ENCODE results near the gene SMO.
"Not testable (repeated sequence)": the region's sequence is repeated elsewhere in the genome, so short reads cannot be mapped to it uniquely, and the experiment has no call there.

SMO gene

DNA sequence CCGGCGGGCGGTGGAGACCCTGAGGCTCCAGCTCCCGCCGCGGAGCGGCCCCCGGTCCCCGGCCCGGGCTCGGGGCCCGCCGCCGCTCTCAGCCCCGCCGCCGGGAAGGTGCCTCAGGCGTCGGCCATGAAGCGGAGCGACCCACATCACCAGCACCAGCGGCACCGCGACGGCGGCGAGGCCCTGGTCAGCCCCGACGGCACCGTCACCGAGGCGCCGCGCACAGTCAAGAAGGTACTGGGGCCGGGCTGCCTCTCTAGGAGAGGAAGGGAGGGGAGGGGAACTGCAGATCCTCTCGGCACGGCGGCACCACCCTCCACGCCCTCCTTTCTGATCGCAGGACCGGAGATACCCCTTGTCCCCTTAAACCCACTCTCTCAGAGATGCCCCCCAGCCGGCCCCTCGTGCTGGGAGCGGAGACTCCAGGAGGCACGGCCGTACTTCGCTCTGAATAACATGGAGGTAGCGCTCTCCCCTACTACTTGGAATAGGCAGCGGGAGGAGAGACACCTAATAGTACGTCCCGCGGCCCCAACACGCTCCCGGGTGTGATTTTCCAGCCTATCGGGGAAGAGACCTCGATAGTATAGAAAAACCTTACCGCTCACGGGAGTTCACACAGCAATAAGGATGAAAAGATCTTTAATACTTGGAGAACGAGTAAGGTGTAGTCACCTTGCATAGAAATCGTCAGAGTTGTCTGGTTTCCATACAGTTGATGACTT lies 36.9 kb downstream of the SMO start:
- H3K4me3 ChIP-seq (ENCODE audit: low read length): peak overlapping the region; percentile 91
- TF ChIP-seq ZNF274 (IDR thresholded peaks at IDR 0.05; ENCODE audit: low read depth, low read length): no peak

DNA sequence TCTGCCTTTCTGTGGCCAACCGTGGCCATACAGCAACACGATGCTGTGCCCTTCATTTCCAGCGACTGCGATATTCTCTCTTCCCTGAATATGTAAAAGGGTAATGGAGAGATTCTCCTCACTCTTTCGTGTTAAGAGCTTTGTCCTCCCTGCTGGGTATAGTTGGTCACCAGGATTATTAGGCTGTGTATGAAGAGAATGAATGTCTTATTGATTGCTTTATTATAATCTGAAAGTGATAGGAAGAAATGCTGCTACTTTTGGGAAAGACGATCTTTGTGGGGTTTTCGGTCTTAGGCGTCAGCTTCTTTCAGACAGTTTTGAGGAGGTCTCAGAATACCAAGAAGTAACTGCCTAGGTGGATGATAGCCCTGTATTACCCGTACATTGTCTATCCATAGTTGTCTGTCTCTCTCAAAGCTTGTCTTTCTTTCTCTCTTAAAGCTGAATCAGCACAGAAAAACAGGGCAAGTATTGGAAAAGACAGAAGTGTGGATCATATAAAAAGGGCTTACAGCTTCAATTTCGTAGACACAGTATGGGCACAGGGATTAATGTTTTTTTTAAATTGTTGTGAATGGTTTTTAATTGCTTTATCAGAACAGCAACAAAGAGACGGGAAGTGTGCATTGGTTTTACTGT lies 37.6 kb downstream of the SMO start:
- TF ChIP-seq ZNF274 (IDR thresholded peaks at IDR 0.05; ENCODE audit: low read depth, low read length): no peak

GRCh38 chr7:129227646-129228578 lies 39.5 kb downstream of the SMO start:
- no peak for TF ChIP-seq ZNF274 (IDR thresholded peaks at IDR 0.05; ENCODE audit: low read depth, low read length)

More for the DNA sequence above, 37.6 kb downstream of the SMO start:
- peak overlapping the region; percentile 91 for H3K4me3 ChIP-seq (ENCODE audit: low read length)

DNA sequence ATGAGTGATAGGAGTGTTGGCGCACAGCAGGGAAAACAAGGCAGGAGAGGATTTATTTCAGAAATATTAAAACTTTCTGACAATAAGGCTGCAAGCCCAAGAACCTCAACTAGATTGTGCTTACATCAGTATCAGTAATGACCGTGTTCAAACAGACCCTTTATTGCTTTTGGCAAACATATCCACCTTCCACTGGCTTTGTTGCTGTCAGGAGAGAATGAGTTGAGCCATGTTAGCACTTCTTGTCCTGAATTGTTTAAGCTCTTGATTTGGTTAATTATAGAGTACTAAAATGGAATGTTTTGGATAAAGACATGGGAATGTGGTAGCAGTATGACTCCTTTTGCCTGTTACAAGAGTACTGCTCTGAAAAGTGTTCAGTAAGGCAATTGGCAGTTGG lies 40.2 kb downstream of the SMO start:
- no peak for TF ChIP-seq ZNF274 (IDR thresholded peaks at IDR 0.05; ENCODE audit: low read depth, low read length)
- H3K4me3 ChIP-seq (ENCODE audit: low read length): no peak overlapping the region

More at GRCh38 chr7:129227646-129228578, 39.5 kb downstream of the SMO start:
- no peak overlapping the region for H3K4me3 ChIP-seq (ENCODE audit: low read length)

- no peak overlapping the region for H3K4me3 ChIP-seq (ENCODE audit: low read length)
- TF ChIP-seq ZNF274 (IDR thresholded peaks at IDR 0.05; ENCODE audit: low read depth, low read length): no peak
Observed at GRCh38 chr7:129231666-129232065, 43.2 kb downstream of the SMO start.

GRCh38 chr7:129238546-129238945 lies 50.1 kb downstream of the SMO start:
- no peak overlapping the region for H3K4me3 ChIP-seq (ENCODE audit: low read length)
- TF ChIP-seq ZNF274 (IDR thresholded peaks at IDR 0.05; ENCODE audit: low read depth, low read length): no peak

- H3K4me3 ChIP-seq (ENCODE audit: low read length): no peak overlapping the region
- no peak for TF ChIP-seq ZNF274 (IDR thresholded peaks at IDR 0.05; ENCODE audit: low read depth, low read length)
Observed at GRCh38 chr7:129240119-129240820, 51.8 kb downstream of the SMO start.

- no peak for TF ChIP-seq ZNF274 (IDR thresholded peaks at IDR 0.05; ENCODE audit: low read depth, low read length)
- H3K4me3 ChIP-seq (ENCODE audit: low read length): no peak overlapping the region
Observed at GRCh38 chr7:129244220-129244619, 55.8 kb downstream of the SMO start.

DNA sequence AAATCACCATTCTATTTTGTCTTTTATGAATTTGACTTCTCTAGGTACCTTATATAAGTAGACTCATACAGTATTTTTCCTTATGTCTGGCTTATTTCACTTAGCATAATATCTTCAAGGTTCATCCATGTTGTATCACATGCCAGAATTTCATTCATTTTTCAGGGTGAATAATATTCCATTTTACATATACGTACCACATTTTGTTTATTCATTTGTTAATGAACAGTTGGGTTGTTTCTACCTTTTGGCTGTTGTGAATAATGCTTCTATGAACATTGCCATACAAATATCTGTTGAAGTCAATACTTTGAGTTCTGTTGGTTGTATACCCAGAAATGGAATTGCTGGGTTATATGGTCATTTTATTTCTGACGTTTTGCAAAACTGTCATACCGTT lies 57.1 kb downstream of the SMO start:
- H3K4me3 ChIP-seq (ENCODE audit: low read length): no peak overlapping the region
- no peak for TF ChIP-seq ZNF274 (IDR thresholded peaks at IDR 0.05; ENCODE audit: low read depth, low read length)

DNA sequence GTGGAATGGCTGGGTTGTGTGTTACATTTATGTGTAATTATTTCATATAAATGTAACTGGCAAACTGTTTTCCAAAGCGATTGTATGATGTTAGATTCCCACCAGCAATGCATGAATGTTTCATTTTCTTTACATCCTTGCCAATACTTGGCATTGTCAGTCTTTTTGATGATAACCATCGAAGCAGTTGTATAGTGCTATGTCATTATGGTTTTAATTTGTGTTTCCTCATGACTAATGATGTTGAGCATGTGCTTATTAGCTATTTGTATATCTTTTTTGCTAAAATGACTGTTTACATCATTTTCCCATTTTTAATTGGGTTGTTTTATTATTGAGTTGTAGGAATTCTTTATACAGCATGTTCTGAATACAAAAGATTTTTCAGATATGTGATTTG lies 58.7 kb downstream of the SMO start:
- TF ChIP-seq ZNF274 (IDR thresholded peaks at IDR 0.05; ENCODE audit: low read depth, low read length): no peak
- no peak overlapping the region for H3K4me3 ChIP-seq (ENCODE audit: low read length)

DNA sequence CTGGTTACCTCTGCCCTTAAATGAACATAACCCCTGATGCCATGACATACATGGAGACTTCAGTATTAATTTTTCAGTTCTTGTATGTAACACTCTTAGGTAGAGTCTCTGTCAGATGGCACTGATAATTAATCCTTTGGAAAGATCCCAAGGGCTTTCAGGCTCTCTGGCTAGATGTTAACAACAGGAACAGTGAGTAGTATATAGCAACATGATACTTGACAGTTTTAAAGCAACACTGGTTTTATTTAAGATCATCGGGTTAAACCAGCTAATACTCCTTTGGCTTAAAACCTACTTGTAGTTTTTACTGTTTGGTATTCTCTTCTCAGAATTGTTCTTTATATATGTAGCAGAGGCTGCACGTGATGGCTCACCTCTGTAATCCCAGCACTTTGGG lies 63.7 kb downstream of the SMO start:
- TF ChIP-seq ZNF274 (IDR thresholded peaks at IDR 0.05; ENCODE audit: low read depth, low read length): no peak
- H3K4me3 ChIP-seq (ENCODE audit: low read length): no peak overlapping the region

DNA sequence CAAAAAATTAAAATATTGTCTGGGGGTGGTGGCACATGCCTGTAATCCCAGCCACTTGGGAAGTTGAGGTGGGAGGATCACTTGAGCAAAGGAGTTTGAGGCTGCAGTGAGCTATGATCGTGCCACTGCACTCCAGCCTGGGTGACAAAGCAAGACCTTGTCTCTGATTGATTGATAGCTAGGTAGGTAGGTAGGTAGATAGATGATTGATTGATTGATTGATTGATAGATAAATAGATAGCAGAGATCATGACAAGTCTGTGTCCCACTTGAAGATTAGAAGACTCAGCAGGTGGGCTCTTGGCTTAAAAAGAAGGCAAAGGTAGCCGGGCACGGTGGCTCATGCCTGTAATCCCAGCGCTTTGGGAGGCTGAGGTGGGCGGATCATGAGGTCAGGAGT lies 64.2 kb downstream of the SMO start:
- not testable (repeated sequence) for H3K4me3 ChIP-seq (ENCODE audit: low read length)

DNA sequence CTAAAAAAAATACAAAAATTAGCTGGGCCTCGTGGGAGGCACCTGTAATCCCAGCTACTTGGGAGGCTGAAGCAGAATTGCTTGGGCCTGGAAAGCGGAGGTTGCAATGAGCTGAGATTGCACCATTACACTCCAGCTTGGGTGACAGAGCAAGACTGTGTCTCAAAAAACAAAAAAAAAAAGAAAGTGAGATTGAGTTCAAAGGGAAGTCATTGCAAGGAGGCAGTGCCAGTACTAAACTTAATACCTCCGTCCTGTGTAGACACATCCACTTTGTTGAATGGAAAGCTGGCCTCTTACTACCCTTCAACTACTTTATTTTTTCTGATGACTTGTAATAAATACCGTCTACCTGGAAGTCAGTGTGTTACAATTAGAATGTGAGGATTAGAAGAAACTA lies 67.4 kb downstream of the SMO start:
- no peak overlapping the region for H3K4me3 ChIP-seq (ENCODE audit: low read length)
- no peak for TF ChIP-seq ZNF274 (IDR thresholded peaks at IDR 0.05; ENCODE audit: low read depth, low read length)

DNA sequence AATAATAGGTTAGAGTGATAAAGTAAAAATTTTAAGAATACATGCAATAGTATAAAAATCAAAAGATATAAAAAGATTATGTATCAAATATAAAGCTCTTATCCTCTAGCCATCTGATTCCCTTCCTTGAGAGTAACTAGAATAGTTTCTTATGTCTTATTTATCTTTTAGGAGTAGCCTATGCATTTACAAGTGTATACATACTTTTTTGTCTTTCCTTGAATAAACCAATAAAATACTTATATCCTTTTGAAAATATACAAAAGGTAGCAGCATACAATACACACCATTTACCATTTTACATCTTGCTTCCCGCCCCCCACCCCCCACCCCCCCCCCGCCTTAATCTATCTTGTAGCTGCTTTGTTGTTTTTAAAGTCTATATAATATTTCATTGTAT lies 67.8 kb downstream of the SMO start:
- H3K4me3 ChIP-seq (ENCODE audit: low read length): no peak overlapping the region
- TF ChIP-seq ZNF274 (IDR thresholded peaks at IDR 0.05; ENCODE audit: low read depth, low read length): no peak

Measured in GM08714 (cell line).